ENCODE data around the gene EPHA2. TPM values are rescaled to one million over a fixed set of nuclear protein-coding genes. Genes with fewer than 3 reads are reported as not detected.

The EPHA2 gene
- polyA plus RNA-seq, 1 of the 3 experiments (the other 2 are of a cell fraction): 126 TPM

DNA sequence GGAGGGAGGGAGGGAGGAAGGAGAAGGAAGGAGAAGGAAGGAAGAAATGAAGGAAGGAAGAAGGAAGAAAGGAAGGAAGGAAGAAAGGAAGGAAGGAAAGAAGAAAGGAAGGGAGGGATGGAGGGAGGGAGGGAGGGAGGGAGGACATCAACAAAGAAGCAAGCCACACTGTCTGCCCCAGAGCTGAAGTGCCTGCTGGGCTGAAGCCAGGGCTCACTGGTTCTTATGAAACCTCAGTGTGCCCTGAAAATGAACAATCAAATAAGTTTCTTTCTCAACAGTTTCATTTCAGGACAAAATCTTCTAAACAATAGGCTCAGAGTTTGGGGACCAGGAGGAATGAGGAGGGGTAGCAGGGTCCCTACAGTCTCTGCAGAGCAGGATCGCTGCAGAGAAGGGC lies 35.4 kb upstream of the EPHA2 start:
- CTCF ChIA-PET: interaction anchor here (0.6 to 15.3 kb wide), 7 partner anchors 10 to 173 kb away, joined by 3 to 513 read pairs (median 14); partner anchors contain the start of gene FAM131C
- Histone ChIP-seq H3K27me3 (ENCODE audit: insufficient read depth) (no peaks in the 10 kb centered on the region), H3K9me3 (no peaks in the 10 kb centered on the region), H3K79me2 (ENCODE audit: insufficient read depth) (no peaks in the 10 kb centered on the region), H3K4me1 (ENCODE audit: control insufficient read depth in 1 of 2, insufficient read depth in 2 of 2, low read depth in 1 of 2, low read length in 1 of 2) (peaks cover 0 to 26% of the 10 kb centered on the region in 2 experiments; a peak in 1 of 4 replicates), H3K9ac (no peak overlapping the region), H3K9me2 (no peaks in the 10 kb centered on the region), H3K36me3 (replicated peaks in 1 of 2; ENCODE audit: control insufficient read depth in 1 of 2, insufficient read depth in 2 of 2, low read length in 1 of 2) (no peaks in the 10 kb centered on the region), H3K27ac (ENCODE audit: low read depth in 2 of 2, low read length in 1 of 2) (no peak overlapping the region; a peak in 1 of 4 replicates), H3K4me2 (no peak overlapping the region), H2AFZ (ENCODE audit: low read depth) (no peak overlapping the region), H3F3A (replicated peaks; ENCODE audit: insufficient read depth) (peaks cover 11% of the 10 kb centered on the region), H3K4me3 (ENCODE audit: low read depth in 2 of 2, low read length in 1 of 2) (no peak overlapping the region), H4K20me1 (ENCODE audit: insufficient read depth) (no peaks in the 10 kb centered on the region)
- DNase-seq: no peak
- no CpG with 5 or more reads among the region's 1 CpG for WGBS (ENCODE audit: low lambda C conversion rate)
- POLR2A ChIA-PET: no interaction called here
- TF ChIP-seq, protein P1, sequence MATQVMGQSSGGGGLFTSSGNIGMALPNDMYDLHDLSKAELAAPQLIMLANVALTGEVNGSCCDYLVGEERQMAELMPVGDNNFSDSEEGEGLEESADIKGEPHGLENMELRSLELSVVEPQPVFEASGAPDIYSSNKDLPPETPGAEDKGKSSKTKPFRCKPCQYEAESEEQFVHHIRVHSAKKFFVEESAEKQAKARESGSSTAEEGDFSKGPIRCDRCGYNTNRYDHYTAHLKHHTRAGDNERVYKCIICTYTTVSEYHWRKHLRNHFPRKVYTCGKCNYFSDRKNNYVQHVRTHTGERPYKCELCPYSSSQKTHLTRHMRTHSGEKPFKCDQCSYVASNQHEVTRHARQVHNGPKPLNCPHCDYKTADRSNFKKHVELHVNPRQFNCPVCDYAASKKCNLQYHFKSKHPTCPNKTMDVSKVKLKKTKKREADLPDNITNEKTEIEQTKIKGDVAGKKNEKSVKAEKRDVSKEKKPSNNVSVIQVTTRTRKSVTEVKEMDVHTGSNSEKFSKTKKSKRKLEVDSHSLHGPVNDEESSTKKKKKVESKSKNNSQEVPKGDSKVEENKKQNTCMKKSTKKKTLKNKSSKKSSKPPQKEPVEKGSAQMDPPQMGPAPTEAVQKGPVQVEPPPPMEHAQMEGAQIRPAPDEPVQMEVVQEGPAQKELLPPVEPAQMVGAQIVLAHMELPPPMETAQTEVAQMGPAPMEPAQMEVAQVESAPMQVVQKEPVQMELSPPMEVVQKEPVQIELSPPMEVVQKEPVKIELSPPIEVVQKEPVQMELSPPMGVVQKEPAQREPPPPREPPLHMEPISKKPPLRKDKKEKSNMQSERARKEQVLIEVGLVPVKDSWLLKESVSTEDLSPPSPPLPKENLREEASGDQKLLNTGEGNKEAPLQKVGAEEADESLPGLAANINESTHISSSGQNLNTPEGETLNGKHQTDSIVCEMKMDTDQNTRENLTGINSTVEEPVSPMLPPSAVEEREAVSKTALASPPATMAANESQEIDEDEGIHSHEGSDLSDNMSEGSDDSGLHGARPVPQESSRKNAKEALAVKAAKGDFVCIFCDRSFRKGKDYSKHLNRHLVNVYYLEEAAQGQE (IDR thresholded peaks at IDR 0.05; ENCODE audit: low read depth, low read length): no peak
- no peak for TF ChIP-seq RFX5 (IDR thresholded peaks at IDR 0.05; ENCODE audit: low read length)
- TF ChIP-seq, protein P2, sequence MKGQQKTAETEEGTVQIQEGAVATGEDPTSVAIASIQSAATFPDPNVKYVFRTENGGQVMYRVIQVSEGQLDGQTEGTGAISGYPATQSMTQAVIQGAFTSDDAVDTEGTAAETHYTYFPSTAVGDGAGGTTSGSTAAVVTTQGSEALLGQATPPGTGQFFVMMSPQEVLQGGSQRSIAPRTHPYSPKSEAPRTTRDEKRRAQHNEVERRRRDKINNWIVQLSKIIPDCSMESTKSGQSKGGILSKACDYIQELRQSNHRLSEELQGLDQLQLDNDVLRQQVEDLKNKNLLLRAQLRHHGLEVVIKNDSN (IDR thresholded peaks at IDR 0.05; ENCODE audit: borderline replicate concordance, low read depth): no peak
- TF ChIP-seq SIN3A (IDR thresholded peaks at IDR 0.05; ENCODE audit: borderline replicate concordance, low read depth, low read length): no peak

DNA sequence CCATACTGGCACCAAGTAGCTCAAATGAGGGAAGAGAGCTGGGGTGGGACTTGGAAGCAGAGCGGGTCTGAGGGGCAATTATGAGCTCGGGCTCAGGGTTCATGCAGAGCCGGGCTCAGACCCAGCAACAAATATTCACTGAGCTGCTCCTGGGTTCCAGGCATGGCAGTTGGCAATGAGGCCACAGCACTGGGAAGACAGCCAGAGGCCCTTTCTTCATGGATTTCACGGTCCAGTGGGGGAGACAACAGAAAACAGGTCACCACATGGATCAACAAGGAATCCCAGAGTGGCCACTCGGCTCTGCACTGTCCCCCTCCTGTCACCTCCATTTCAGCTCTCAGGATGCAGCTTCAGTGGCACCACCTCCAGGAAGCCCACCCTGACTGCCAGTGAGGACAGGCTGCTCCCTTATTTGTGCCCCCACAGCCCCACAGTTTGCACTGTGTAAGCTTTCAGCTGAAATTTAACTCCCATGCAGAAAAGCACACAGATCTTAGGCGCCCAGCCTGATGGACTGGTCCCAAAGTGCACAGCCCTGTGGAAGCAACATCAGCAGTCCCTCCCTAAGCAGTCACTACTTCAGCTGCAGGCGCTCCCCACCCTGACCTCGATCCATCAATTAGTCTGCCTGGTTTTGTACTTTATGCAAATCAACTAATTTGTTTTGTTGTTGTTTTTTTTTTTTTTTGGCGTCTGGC lies 34.2 kb upstream of the EPHA2 start:
- Histone ChIP-seq H3F3A (replicated peaks; ENCODE audit: insufficient read depth) (peaks cover 11% of the 10 kb centered on the region), H3K4me2 (no peak overlapping the region), H3K27ac (ENCODE audit: low read depth in 2 of 2, low read length in 1 of 2) (no peak overlapping the region), H3K4me3 (ENCODE audit: low read depth in 2 of 2, low read length in 1 of 2) (no peak overlapping the region), H3K79me2 (ENCODE audit: insufficient read depth) (no peaks in the 10 kb centered on the region), H2AFZ (ENCODE audit: low read depth) (no peak overlapping the region), H3K4me1 (ENCODE audit: control insufficient read depth in 1 of 2, insufficient read depth in 2 of 2, low read depth in 1 of 2, low read length in 1 of 2) (peaks cover 0 to 26% of the 10 kb centered on the region in 2 experiments; a peak in 1 of 4 replicates), H4K20me1 (ENCODE audit: insufficient read depth) (no peaks in the 10 kb centered on the region), H3K9ac (no peak overlapping the region), H3K9me3 (no peaks in the 10 kb centered on the region), H3K9me2 (no peaks in the 10 kb centered on the region), H3K36me3 (replicated peaks in 1 of 2; ENCODE audit: control insufficient read depth in 1 of 2, insufficient read depth in 2 of 2, low read length in 1 of 2) (no peaks in the 10 kb centered on the region), H3K27me3 (ENCODE audit: insufficient read depth) (no peaks in the 10 kb centered on the region)
- WGBS (ENCODE audit: low lambda C conversion rate): 71% methylated on average over 4 of the region's 9 CpGs
- ChIA-PET POLR2A (interaction anchor here (1.0 to 2.2 kb wide), 6 partner anchors 15 to 111 kb away, joined by 3 to 12 read pairs (median 3); partner anchors contain the start of gene CPLANE2), CTCF (interaction anchor here (1.0 to 15.3 kb wide), 11 partner anchors 9 to 285 kb away, joined by 3 to 513 read pairs (median 8); partner anchors contain the start of genes EPHA2 and FAM131C)
- DNase-seq: peak; percentile 70
- TF ChIP-seq SIN3A (IDR thresholded peaks at IDR 0.05; ENCODE audit: borderline replicate concordance, low read depth, low read length) (no peak), MXI1 (IDR thresholded peaks at IDR 0.05; ENCODE audit: low read depth, low read length) (peak; percentile 72; the same call in 1 of the 2 replicates), MEF2A (IDR thresholded peaks at IDR 0.05; ENCODE audit: borderline replicate concordance, low read depth) (no peak), NFIC (IDR thresholded peaks at IDR 0.05; ENCODE audit: borderline replicate concordance) (no peak), CHD2 (IDR thresholded peaks at IDR 0.05; ENCODE audit: low read length, partially characterized antibody) (peak; percentile 23), RCOR1 (IDR thresholded peaks at IDR 0.05; ENCODE audit: low read length) (no peak; the same call in 1 of the 2 replicates), YY1 (IDR thresholded peaks at IDR 0.05; ENCODE audit: low read depth) (no peak), RAD21 (IDR thresholded peaks at IDR 0.05; ENCODE audit: low read length) (peak; percentile 22; the same call in 1 of the 2 replicates), FOXJ3 (CRISPR knock-in tag; IDR thresholded peaks at IDR 0.05) (no peak)
- TF ChIP-seq, protein P1 (IDR thresholded peaks at IDR 0.05; ENCODE audit: low read depth, low read length): no peak
- TF ChIP-seq, protein P3, sequence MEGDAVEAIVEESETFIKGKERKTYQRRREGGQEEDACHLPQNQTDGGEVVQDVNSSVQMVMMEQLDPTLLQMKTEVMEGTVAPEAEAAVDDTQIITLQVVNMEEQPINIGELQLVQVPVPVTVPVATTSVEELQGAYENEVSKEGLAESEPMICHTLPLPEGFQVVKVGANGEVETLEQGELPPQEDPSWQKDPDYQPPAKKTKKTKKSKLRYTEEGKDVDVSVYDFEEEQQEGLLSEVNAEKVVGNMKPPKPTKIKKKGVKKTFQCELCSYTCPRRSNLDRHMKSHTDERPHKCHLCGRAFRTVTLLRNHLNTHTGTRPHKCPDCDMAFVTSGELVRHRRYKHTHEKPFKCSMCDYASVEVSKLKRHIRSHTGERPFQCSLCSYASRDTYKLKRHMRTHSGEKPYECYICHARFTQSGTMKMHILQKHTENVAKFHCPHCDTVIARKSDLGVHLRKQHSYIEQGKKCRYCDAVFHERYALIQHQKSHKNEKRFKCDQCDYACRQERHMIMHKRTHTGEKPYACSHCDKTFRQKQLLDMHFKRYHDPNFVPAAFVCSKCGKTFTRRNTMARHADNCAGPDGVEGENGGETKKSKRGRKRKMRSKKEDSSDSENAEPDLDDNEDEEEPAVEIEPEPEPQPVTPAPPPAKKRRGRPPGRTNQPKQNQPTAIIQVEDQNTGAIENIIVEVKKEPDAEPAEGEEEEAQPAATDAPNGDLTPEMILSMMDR (IDR thresholded peaks at IDR 0.05): no peak
